ENCODE measurements around the gene ALPK1.

Gene ALPK1

DNA sequence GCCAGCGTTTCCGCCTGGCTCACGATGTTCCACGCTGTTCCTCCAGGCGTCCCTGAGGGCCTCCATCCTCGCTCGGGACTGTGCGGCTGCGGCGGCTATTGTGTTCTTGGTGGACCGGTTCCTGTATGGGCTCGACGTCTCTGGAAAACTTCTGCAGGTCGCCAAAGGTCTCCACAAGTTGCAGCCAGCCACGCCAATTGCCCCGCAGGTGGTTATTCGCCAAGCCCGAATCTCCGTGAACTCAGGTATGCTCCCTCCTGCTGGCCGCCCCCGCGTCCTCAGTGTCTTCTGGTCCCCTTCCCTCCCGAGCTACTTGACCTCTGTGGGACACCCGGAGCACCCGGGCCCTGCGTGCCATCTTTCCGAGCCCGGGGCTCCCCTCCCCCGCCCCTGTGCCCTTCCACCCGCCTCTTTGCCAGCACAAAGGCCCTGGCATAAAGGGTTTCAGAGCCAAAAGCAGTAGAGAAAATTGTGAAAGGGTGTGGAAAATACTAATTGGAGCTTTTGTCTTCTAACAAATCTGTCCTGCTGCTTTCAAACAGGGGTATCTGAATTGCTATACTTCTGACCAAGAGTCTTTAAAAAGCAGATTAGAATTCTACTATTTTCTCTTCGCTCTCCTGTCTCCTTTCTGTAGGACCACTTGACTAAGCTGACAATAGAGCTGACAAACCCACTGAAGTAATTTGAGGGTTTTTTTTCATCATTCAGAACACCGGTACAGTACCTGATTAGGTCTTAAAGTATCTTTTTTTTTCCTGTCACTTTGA, 114.8 kb downstream of the ALPK1 start:
- POLR2A ChIA-PET (ENCODE audit: low non-redundant PET), result no interaction called here
- TF ChIP-seq, protein P1, sequence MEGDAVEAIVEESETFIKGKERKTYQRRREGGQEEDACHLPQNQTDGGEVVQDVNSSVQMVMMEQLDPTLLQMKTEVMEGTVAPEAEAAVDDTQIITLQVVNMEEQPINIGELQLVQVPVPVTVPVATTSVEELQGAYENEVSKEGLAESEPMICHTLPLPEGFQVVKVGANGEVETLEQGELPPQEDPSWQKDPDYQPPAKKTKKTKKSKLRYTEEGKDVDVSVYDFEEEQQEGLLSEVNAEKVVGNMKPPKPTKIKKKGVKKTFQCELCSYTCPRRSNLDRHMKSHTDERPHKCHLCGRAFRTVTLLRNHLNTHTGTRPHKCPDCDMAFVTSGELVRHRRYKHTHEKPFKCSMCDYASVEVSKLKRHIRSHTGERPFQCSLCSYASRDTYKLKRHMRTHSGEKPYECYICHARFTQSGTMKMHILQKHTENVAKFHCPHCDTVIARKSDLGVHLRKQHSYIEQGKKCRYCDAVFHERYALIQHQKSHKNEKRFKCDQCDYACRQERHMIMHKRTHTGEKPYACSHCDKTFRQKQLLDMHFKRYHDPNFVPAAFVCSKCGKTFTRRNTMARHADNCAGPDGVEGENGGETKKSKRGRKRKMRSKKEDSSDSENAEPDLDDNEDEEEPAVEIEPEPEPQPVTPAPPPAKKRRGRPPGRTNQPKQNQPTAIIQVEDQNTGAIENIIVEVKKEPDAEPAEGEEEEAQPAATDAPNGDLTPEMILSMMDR (conservative IDR thresholded peaks at IDR 0.05; ENCODE audit: low read depth), result no peak
- CTCF ChIA-PET, result interaction anchor here (0.6 kb wide), 1 partner anchor 13 kb away, joined by 4 read pairs; no protein-coding TSS in a partner anchor
- DNase-seq (ENCODE audit: low spot score), result no peak
- H3K27ac ChIP-seq, result no peak overlapping the region

- POLR2A ChIA-PET (ENCODE audit: low non-redundant PET), result no interaction called here
- no peak for DNase-seq (ENCODE audit: low spot score)
- TF ChIP-seq, protein P1 (conservative IDR thresholded peaks at IDR 0.05; ENCODE audit: low read depth), result no peak
- no peak overlapping the region for H3K27ac ChIP-seq
- CTCF ChIA-PET, result no interaction called here
These were observed 119.3 kb downstream of the ALPK1 start for GRCh38 chr4:112416464-112416863.

GRCh38 chr4:112418092-112418491, 120.9 kb downstream of the ALPK1 start:
- H3K27ac ChIP-seq, result no peak overlapping the region
- POLR2A ChIA-PET (ENCODE audit: low non-redundant PET), result no interaction called here
- TF ChIP-seq, protein P1 (conservative IDR thresholded peaks at IDR 0.05; ENCODE audit: low read depth), result no peak
- no peak for DNase-seq (ENCODE audit: low spot score)
- CTCF ChIA-PET, result interaction anchor here (0.6 to 0.9 kb wide), 2 partner anchors 9 to 183 kb away, joined by 3 to 4 read pairs; no protein-coding TSS in a partner anchor

- POLR2A ChIA-PET (ENCODE audit: low non-redundant PET), result no interaction called here
- no peak for DNase-seq (ENCODE audit: low spot score)
- TF ChIP-seq, protein P1 (conservative IDR thresholded peaks at IDR 0.05; ENCODE audit: low read depth), result no peak
- H3K27ac ChIP-seq, result no peak overlapping the region
- CTCF ChIA-PET, result no interaction called here
These were observed 124.7 kb downstream of the ALPK1 start for GRCh38 chr4:112421911-112422310.

- ChIA-PET CTCF (no interaction called here), POLR2A (ENCODE audit: low non-redundant PET) (no interaction called here)
- TF ChIP-seq, protein P1 (conservative IDR thresholded peaks at IDR 0.05; ENCODE audit: low read depth), result no peak
- H3K27ac ChIP-seq, result no peak overlapping the region
- DNase-seq (ENCODE audit: low spot score), result no peak
These were observed 125.5 kb downstream of the ALPK1 start for GRCh38 chr4:112422644-112423043.

DNA sequence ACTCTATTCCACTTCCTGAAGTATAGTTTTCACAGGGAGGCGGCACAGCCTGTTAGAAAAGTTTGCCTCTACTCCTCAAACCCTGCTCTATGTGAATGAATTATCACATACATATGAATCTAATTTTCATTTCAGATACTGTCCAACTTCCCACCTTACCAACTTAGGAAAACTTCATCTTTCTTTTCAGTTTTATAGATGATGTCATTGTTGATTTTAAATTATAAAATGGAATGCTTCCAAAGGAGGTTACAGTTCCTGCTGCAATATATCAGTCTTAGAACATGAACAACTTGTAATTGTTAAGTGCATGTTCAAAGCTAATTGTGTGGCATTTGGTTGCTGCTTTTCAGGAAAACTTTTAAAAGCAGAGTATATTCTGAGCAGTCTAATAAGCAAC, 126.4 kb downstream of the ALPK1 start:
- H3K27ac ChIP-seq, result no peak overlapping the region
- TF ChIP-seq, protein P1 (conservative IDR thresholded peaks at IDR 0.05; ENCODE audit: low read depth), result no peak
- ChIA-PET CTCF (no interaction called here), POLR2A (ENCODE audit: low non-redundant PET) (no interaction called here)
- no peak for DNase-seq (ENCODE audit: low spot score)
